Nephron (organoid): ENCODE data around the gene ATP5MK.
"Not testable (repeated sequence)": the region's sequence is repeated elsewhere in the genome, so short reads cannot be mapped to it uniquely, and the experiment has no call there.

Experiments used
- H3K27ac Mint-ChIP-seq, 3 experiments: 2 replicates each; pipeline ENCODE4 v1.8.0; 2020; ENCODE audit warnings: mixed read lengths in 3 of 3, mild to moderate bottlenecking in 2 of 3, moderate library complexity in 1 of 3
- H3K27me3 Mint-ChIP-seq: 2 replicates; pipeline ENCODE4 v1.8.0; 2021; ENCODE audit warnings: low read depth, mild to moderate bottlenecking, moderate library complexity, mixed read lengths
- H3K36me3 Mint-ChIP-seq: 2 replicates; pipeline ENCODE4 v1.8.0; 2020; ENCODE audit warnings: low read depth, mixed read lengths
- H3K4me1 Mint-ChIP-seq: 2 replicates; pipeline ENCODE4 v1.8.0; 2020; ENCODE audit warnings: mixed read lengths
- H3K4me3 Mint-ChIP-seq, 3 experiments: 2 replicates each; pipeline ENCODE4 v1.8.0; 2020; ENCODE audit warnings: mild to moderate bottlenecking in 3 of 3, mixed read lengths in 3 of 3, moderate library complexity in 2 of 3
- H3K9me3 Mint-ChIP-seq: 2 replicates; pipeline ENCODE4 v1.8.0; 2020; ENCODE audit warnings: mixed read lengths
- CTCF ChIP-seq, 3 experiments: fragments of 200-600 bp; sonication (generic); IDR thresholded peaks; one replicate each; pipeline ENCODE4 v1.5.0; 2021; ENCODE audit warnings: antibody characterized with exemption in 3 of 3; ENCODE audit not compliant: unreplicated experiment in 3 of 3

The ATP5MK gene

GRCh38 chr10:103355906-103356599 lies 40.2 kb downstream of the ATP5MK start:
- H3K27ac Mint-ChIP-seq: no peak overlapping the region
- H3K4me1 Mint-ChIP-seq: no peaks in the 10 kb centered on the region
- no peaks in the 10 kb centered on the region for H3K9me3 Mint-ChIP-seq
- TF ChIP-seq CTCF (IDR thresholded peaks at IDR 0.05; ENCODE audit: unreplicated experiment in 3 of 3): no peak
- no peak overlapping the region for H3K4me3 Mint-ChIP-seq
- H3K27me3 Mint-ChIP-seq: no peaks in the 10 kb centered on the region
- H3K36me3 Mint-ChIP-seq: no peaks in the 10 kb centered on the region

GRCh38 chr10:103354567-103354966 lies 41.7 kb downstream of the ATP5MK start:
- not testable (repeated sequence) for H3K9me3 Mint-ChIP-seq, H3K36me3 Mint-ChIP-seq, H3K4me1 Mint-ChIP-seq, H3K4me3 Mint-ChIP-seq, H3K27ac Mint-ChIP-seq, H3K27me3 Mint-ChIP-seq

GRCh38 chr10:103353281-103353680 lies 43.0 kb downstream of the ATP5MK start:
- Mint-ChIP-seq H3K4me3 (peak overlapping the region in 1 of 3 experiments; percentile 32), H3K9me3 (no peaks in the 10 kb centered on the region), H3K27ac (no peak overlapping the region), H3K27me3 (no peaks in the 10 kb centered on the region), H3K36me3 (peaks cover 2% of the 10 kb centered on the region), H3K4me1 (peaks cover 4% of the 10 kb centered on the region)
- no peak for TF ChIP-seq CTCF (IDR thresholded peaks at IDR 0.05; ENCODE audit: unreplicated experiment in 3 of 3)

GRCh38 chr10:103350517-103351260 lies 45.6 kb downstream of the ATP5MK start, which contains the start of gene PCGF6:
Gene PCGF6 (minus strand): TSS chr10:103351140. CDS start chr10:103351066, 74 bp downstream.
- Mint-ChIP-seq H3K36me3 (peaks cover 6% of the 10 kb centered on the region), H3K27me3 (no peaks in the 10 kb centered on the region), H3K27ac (peak within 1 kb of the TSS; percentile 69 to 98 (median 94)), H3K4me3 (peak within 1 kb of the TSS; percentile 94 to 98 (median 95)), H3K4me1 (peaks cover 4% of the 10 kb centered on the region), H3K9me3 (no peaks in the 10 kb centered on the region)
- no peak for TF ChIP-seq CTCF (IDR thresholded peaks at IDR 0.05; ENCODE audit: unreplicated experiment in 3 of 3)

- Mint-ChIP-seq H3K27me3 (no peaks in the 10 kb centered on the region), H3K4me3 (peak overlapping the region; percentile 87 to 95 (median 94)), H3K27ac (peak overlapping the region in 2 of 3 experiments; percentile 69 to 98), H3K9me3 (no peaks in the 10 kb centered on the region), H3K36me3 (peaks cover 8% of the 10 kb centered on the region), H3K4me1 (peaks cover 4% of the 10 kb centered on the region)
- no peak for TF ChIP-seq CTCF (IDR thresholded peaks at IDR 0.05; ENCODE audit: unreplicated experiment in 3 of 3)
These were observed 46.1 kb downstream of the ATP5MK start for GRCh38 chr10:103350175-103350516.
